Panc1 (cell line): ENCODE results near the gene LMOD1.

Experiments used
- POLR2AphosphoS5 ChIP-seq: IDR thresholded peaks from 2 replicates; pipeline ENCODE4 v1.6.1; 2012; ENCODE audit warnings: mild to moderate bottlenecking, low read depth, low read length, moderate library complexity
- SIN3A ChIP-seq: IDR thresholded peaks from 2 replicates; pipeline ENCODE4 v1.6.1; 2012; ENCODE audit warnings: low read depth, mild to moderate bottlenecking, low read length, moderate library complexity, borderline replicate concordance; ENCODE audit not compliant: insufficient read depth
- TF ChIP-seq, protein P1 (sequence below): fragments of 450-650 bp; IDR thresholded peaks from 2 replicates; pipeline ENCODE4 v1.5.1; 2017; ENCODE audit warnings: mild to moderate bottlenecking
- TF ChIP-seq, protein P2 (sequence below), 2 experiments: IDR thresholded peaks; 2 replicates each; pipeline ENCODE4 v1.6.1; 2011 to 2012; ENCODE audit warnings: low read depth in 2 of 2, control low read depth in 1 of 2, low read length in 1 of 2, mild to moderate bottlenecking in 1 of 2, moderate library complexity in 1 of 2; ENCODE audit not compliant: insufficient read depth in 1 of 2

DNA sequence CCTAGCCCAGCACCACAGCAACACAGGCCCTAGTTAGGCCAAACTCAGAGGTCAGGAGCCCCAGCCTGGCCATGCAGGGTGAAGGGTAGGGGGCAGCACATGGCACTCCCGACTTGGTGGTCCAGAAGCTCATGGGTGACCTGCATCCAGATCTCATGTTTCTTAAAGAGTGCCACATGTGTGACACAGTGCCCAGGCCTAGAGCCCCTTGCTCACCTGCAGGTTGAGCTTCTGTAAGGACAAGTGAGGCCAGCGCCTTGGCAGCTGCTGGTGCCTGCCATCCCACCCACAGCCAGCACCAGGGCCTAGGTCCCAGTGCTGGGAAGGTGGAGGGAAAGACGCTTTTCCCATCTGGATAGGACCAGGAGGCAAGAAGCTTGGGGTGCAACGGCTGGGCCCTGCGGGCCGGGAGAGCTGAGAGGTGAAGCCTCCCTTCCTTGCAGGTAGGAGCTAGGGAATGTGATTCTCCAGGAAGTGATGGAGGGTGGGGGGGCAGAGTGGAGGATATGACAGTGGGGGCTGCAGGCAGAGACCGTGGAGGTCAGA lies 51.2 kb downstream of the LMOD1 start:
- TF ChIP-seq, protein P1, sequence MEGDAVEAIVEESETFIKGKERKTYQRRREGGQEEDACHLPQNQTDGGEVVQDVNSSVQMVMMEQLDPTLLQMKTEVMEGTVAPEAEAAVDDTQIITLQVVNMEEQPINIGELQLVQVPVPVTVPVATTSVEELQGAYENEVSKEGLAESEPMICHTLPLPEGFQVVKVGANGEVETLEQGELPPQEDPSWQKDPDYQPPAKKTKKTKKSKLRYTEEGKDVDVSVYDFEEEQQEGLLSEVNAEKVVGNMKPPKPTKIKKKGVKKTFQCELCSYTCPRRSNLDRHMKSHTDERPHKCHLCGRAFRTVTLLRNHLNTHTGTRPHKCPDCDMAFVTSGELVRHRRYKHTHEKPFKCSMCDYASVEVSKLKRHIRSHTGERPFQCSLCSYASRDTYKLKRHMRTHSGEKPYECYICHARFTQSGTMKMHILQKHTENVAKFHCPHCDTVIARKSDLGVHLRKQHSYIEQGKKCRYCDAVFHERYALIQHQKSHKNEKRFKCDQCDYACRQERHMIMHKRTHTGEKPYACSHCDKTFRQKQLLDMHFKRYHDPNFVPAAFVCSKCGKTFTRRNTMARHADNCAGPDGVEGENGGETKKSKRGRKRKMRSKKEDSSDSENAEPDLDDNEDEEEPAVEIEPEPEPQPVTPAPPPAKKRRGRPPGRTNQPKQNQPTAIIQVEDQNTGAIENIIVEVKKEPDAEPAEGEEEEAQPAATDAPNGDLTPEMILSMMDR: no peak
- TF ChIP-seq SIN3A: no peak
- no peak for TF ChIP-seq POLR2AphosphoS5
- TF ChIP-seq, protein P2, sequence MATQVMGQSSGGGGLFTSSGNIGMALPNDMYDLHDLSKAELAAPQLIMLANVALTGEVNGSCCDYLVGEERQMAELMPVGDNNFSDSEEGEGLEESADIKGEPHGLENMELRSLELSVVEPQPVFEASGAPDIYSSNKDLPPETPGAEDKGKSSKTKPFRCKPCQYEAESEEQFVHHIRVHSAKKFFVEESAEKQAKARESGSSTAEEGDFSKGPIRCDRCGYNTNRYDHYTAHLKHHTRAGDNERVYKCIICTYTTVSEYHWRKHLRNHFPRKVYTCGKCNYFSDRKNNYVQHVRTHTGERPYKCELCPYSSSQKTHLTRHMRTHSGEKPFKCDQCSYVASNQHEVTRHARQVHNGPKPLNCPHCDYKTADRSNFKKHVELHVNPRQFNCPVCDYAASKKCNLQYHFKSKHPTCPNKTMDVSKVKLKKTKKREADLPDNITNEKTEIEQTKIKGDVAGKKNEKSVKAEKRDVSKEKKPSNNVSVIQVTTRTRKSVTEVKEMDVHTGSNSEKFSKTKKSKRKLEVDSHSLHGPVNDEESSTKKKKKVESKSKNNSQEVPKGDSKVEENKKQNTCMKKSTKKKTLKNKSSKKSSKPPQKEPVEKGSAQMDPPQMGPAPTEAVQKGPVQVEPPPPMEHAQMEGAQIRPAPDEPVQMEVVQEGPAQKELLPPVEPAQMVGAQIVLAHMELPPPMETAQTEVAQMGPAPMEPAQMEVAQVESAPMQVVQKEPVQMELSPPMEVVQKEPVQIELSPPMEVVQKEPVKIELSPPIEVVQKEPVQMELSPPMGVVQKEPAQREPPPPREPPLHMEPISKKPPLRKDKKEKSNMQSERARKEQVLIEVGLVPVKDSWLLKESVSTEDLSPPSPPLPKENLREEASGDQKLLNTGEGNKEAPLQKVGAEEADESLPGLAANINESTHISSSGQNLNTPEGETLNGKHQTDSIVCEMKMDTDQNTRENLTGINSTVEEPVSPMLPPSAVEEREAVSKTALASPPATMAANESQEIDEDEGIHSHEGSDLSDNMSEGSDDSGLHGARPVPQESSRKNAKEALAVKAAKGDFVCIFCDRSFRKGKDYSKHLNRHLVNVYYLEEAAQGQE (IDR thresholded peaks at IDR 0.05; ENCODE audit: insufficient read depth in 1 of 2, low read depth in 2 of 2, low read length in 1 of 2): no peak
